HG03469 (cell line): ENCODE results near the gene RASGEF1C.
"Not testable (repeated sequence)": the region's sequence is repeated elsewhere in the genome, so short reads cannot be mapped to it uniquely, and the experiment has no call there.

Experiments
- ATAC-seq: cut with Tn5 transposase; IDR thresholded peaks from one replicate; pipeline ENCODE4 v1.9.1; 2021; ENCODE audit warnings: mild to moderate bottlenecking, moderate library complexity, moderate number of reproducible peaks; ENCODE audit not compliant: unreplicated experiment

The RASGEF1C gene

GRCh38 chr5:180138214-180138975 is 70.6 kb downstream of the RASGEF1C start:
- no peak for ATAC-seq

GRCh38 chr5:180137401-180138213 is 71.4 kb downstream of the RASGEF1C start:
- ATAC-seq, result no peak

- ATAC-seq, result no peak
Measured at GRCh38 chr5:180136630-180137381, 72.2 kb downstream of the RASGEF1C start.

GRCh38 chr5:180135967-180136629 is 72.9 kb downstream of the RASGEF1C start:
- ATAC-seq, result no peak

- no peak for ATAC-seq
Measured at GRCh38 chr5:180135128-180135955, 73.7 kb downstream of the RASGEF1C start.

- ATAC-seq, result no peak
Measured at GRCh38 chr5:180133971-180134508, 75.0 kb downstream of the RASGEF1C start.

- no peak for ATAC-seq
Measured at GRCh38 chr5:180133551-180133950, 75.5 kb downstream of the RASGEF1C start.

GRCh38 chr5:180133060-180133459 is 76.0 kb downstream of the RASGEF1C start:
- ATAC-seq, result no peak

GRCh38 chr5:180130876-180131740 is 77.9 kb downstream of the RASGEF1C start:
- no peak for ATAC-seq

GRCh38 chr5:180130291-180130869 is 78.6 kb downstream of the RASGEF1C start:
- no peak for ATAC-seq

GRCh38 chr5:180129291-180130190 is 79.5 kb downstream of the RASGEF1C start:
- ATAC-seq, result no peak

GRCh38 chr5:180128671-180129261 is 80.2 kb downstream of the RASGEF1C start:
- ATAC-seq, result no peak

GRCh38 chr5:180127682-180128670 is 81.0 kb downstream of the RASGEF1C start:
- ATAC-seq, result no peak

GRCh38 chr5:180126716-180127681 is 82.0 kb downstream of the RASGEF1C start:
- ATAC-seq, result no peak

GRCh38 chr5:180126156-180126555 is 82.9 kb downstream of the RASGEF1C start:
- ATAC-seq, result not testable (repeated sequence)
